Activated CD8-positive, alpha-beta T cell treated with anti-CD3 and anti-CD28 coated beads for 36 hours (primary cell): ENCODE data around the gene SMARCAL1. TPM values are rescaled to one million over a fixed set of nuclear protein-coding genes. Genes with fewer than 3 reads are reported as not detected.
A peak's percentile ranks its signal among the peaks of the same experiment; 100 is the strongest.

Experiments used
- ATAC-seq: fragments of 200-7000 bp; cut with Tn5 transposase; one replicate; pipeline ENCODE4 v1.10.0; 2021; ENCODE audit warnings: mild to moderate bottlenecking, moderate library complexity
- CTCF ChIA-PET: fragments of 350-600 bp; sonication (Branson Sonifier 250); formaldehyde crosslinking; loops from one replicate; lab custom pipeline; 2021; ENCODE audit warnings: antibody characterized with exemption; lab: Charles Lee
- POLR2A ChIA-PET: fragments of 350-600 bp; sonication (Branson Sonifier 250); formaldehyde crosslinking; loops from one replicate; lab custom pipeline; 2021; ENCODE audit warnings: antibody characterized with exemption; lab: Charles Lee
- DNase-seq: peaks from one replicate; pipeline ENCODE4 v3.0.0-alpha.2; 2020
- H3K27ac Mint-ChIP-seq: one replicate; pipeline ENCODE4 v1.8.0; 2021; ENCODE audit warnings: mild to moderate bottlenecking, mixed read lengths
- H3K27me3 Mint-ChIP-seq: one replicate; pipeline ENCODE4 v1.8.0; 2021; ENCODE audit warnings: mixed read lengths
- H3K36me3 Mint-ChIP-seq: one replicate; pipeline ENCODE4 v1.8.0; 2021; ENCODE audit warnings: low read depth, mixed read lengths
- H3K4me1 Mint-ChIP-seq: one replicate; pipeline ENCODE4 v1.8.0; 2021; ENCODE audit warnings: low read depth, mixed read lengths
- H3K4me3 Mint-ChIP-seq: one replicate; pipeline ENCODE4 v1.8.0; 2021; ENCODE audit warnings: mild to moderate bottlenecking, moderate library complexity, mixed read lengths
- H3K9me3 Mint-ChIP-seq: one replicate; pipeline ENCODE4 v1.8.0; 2021; ENCODE audit warnings: mixed read lengths
- intact Hi-C: fragments of 100-400 bp; cut with micrococcal nuclease; formaldehyde crosslinking; loops from one replicate; pipeline ENCODE4 v1.10.0; 2022
- total RNA-seq, 2 experiments: library from RNA; stranded (reverse); gene quantifications; one replicate each; pipeline ENCODE4 v1.2.3, GENCODE V29; 2021
- TF ChIP-seq, protein P1 (sequence below): fragments of 200-600 bp; IDR thresholded peaks from one replicate; pipeline ENCODE4 v1.8.0; 2022; ENCODE audit warnings: antibody characterized with exemption, mild to moderate bottlenecking

The SMARCAL1 gene
- total RNA-seq, 2 experiments from 2014 or later, result 22.3 to 24.7 TPM

DNA sequence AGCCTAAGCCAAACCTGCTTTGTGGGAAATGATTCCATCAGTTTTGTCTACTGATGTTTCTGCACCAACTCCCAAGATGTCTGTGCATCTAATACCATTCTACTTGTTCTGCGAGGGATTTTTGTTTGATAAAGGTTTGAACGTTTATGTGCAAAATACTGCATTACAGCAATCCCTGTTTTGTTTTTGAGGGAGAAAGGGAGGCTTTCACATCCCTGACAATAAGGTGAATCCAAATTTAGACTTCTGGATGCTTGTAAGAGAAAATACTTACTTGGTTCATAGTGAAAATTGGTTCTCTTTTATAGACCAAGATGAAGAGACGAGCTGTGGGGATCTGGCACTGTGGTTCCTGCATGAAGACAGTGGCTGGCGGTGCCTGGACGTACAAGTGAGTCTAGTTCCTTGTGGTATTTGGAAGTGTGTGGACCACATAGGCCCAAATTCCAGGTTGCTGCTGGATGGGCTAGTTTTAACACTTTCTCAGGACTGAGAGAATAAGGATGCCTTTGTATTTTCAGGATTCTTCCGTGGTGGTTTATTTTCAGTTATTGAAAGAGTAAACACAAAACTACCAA, 87.4 kb downstream of the SMARCAL1 start:
- CTCF ChIA-PET, result no interaction called here
- TF ChIP-seq, protein P1, sequence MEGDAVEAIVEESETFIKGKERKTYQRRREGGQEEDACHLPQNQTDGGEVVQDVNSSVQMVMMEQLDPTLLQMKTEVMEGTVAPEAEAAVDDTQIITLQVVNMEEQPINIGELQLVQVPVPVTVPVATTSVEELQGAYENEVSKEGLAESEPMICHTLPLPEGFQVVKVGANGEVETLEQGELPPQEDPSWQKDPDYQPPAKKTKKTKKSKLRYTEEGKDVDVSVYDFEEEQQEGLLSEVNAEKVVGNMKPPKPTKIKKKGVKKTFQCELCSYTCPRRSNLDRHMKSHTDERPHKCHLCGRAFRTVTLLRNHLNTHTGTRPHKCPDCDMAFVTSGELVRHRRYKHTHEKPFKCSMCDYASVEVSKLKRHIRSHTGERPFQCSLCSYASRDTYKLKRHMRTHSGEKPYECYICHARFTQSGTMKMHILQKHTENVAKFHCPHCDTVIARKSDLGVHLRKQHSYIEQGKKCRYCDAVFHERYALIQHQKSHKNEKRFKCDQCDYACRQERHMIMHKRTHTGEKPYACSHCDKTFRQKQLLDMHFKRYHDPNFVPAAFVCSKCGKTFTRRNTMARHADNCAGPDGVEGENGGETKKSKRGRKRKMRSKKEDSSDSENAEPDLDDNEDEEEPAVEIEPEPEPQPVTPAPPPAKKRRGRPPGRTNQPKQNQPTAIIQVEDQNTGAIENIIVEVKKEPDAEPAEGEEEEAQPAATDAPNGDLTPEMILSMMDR, result no peak

DNA sequence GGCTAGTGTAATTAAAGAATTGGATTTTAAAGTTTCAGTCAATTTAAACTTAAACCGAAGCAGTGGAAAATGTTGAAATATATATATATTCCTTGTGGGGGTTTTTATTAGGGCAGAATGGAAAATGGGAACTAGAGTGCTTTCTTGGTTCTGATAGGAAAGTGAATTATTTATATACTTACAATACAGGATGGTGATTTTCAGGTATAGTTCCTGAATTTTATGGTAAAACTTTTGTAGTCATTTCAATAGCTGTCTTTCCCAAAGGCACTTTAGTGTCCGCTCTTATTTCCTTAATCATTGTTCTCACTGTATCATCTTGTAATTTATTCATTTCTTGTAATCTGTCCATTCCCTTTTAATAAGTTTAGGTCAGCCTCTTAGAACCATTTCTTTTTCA, 88.3 kb downstream of the SMARCAL1 start:
- Mint-ChIP-seq H3K27me3 (no peaks in the 10 kb centered on the region), H3K9me3 (no peaks in the 10 kb centered on the region), H3K4me3 (peak overlapping the region; percentile 85), H3K36me3 (peaks cover 74% of the 10 kb centered on the region), H3K27ac (peak overlapping the region; percentile 95), H3K4me1 (peaks cover 55% of the 10 kb centered on the region)
- ATAC-seq (no peak), DNase-seq (no peak)
- CTCF ChIA-PET, result interaction anchor here (0.6 kb wide), 1 partner anchor 35 kb away, joined by 3 read pairs; no protein-coding TSS in a partner anchor
- intact Hi-C loops, result no loop called here
- POLR2A ChIA-PET, result interaction anchor here (1.0 to 1.8 kb wide), 3 partner anchors 135 to 417 kb away, joined by 3 to 4 read pairs (median 3); no protein-coding TSS in a partner anchor
- TF ChIP-seq, protein P1, result no peak

More for the DNA sequence above, 87.4 kb downstream of the SMARCAL1 start:
- H3K4me1 Mint-ChIP-seq, result peaks cover 52% of the 10 kb centered on the region
- DNase-seq (no peak), ATAC-seq (no peak)
- POLR2A ChIA-PET, result interaction anchor here (1.6 kb wide), 1 partner anchor 25 kb away, joined by 6 read pairs; no protein-coding TSS in a partner anchor
- H3K27ac Mint-ChIP-seq, result peak overlapping the region; percentile 95
- no peaks in the 10 kb centered on the region for H3K27me3 Mint-ChIP-seq
- peaks cover 66% of the 10 kb centered on the region for H3K36me3 Mint-ChIP-seq
- H3K4me3 Mint-ChIP-seq, result peak overlapping the region; percentile 85
- H3K9me3 Mint-ChIP-seq, result no peaks in the 10 kb centered on the region
- intact Hi-C loops, result loop anchor here (5.0 to 10.0 kb wide), 2 partner anchors 87 to 385 kb away; partner anchors contain the start of gene SMARCAL1

DNA sequence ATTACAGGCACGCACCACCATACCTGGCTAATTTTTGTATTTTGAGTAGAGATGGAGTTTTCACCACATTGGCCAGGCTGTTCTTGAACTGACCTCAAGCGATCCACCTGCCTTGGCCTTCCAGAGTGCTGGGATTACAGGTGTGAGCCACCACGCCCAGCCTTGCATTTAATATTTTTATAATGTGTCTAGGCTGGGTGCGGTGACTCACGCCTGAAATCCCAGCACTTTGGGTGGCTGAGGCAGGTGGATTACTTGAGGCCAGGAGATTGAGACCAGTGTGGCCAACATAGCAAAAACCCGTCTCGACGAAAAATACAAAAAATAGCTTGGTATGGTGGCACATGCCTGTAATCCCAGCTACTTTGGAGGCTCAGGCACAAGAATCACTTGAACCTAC, 89.6 kb downstream of the SMARCAL1 start:
- ATAC-seq (no peak), DNase-seq (no peak)
- intact Hi-C loops, result no loop called here
- H3K4me1 Mint-ChIP-seq, result peaks cover 51% of the 10 kb centered on the region
- H3K27ac Mint-ChIP-seq, result no peak overlapping the region
- TF ChIP-seq, protein P1, result no peak
- POLR2A ChIA-PET, result interaction anchor here (1.8 to 2.0 kb wide), 2 partner anchors 84 to 418 kb away, joined by 3 to 5 read pairs; no protein-coding TSS in a partner anchor
- peak overlapping the region; percentile 85 for H3K4me3 Mint-ChIP-seq
- peaks cover 84% of the 10 kb centered on the region for H3K36me3 Mint-ChIP-seq
- H3K9me3 Mint-ChIP-seq, result no peaks in the 10 kb centered on the region
- CTCF ChIA-PET, result no interaction called here
- H3K27me3 Mint-ChIP-seq, result no peaks in the 10 kb centered on the region

DNA sequence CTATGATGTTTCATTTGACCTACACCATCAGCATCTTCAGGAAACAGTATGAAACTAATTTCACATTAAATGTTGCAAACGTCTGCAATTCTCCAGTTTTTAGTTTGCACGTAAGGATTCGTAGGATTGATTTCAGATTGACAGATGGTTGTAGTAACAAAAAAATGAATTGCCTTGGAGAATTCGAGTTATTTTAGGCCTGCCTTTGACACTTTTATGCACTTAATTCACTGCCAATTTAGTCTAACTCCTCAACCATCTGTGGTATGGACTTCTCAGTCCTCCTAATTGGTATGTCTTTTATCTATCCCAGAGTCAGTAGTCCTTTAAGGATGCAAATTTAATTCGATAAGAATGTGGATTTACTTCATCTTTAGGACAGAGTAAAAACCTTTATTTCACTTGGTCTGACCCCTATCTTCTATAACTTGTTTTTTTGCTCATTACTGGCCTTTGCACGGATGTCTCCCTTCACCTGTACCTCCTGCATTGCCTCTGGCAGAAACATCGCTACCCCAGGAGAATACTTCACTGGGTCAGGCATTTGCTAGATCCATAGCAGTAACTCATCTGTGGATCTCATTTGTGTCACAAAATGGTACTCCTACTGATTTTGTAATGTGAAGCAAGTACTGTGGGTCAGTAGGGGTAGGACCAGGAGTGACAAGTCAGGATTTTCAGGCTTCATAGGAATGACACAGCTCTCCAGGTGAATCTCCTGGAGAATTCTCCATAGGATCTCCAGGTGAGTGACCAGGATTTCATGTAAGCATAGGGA, 90.3 kb downstream of the SMARCAL1 start:
- ATAC-seq (no peak), DNase-seq (no peak)
- Mint-ChIP-seq H3K9me3 (no peaks in the 10 kb centered on the region), H3K4me3 (peak overlapping the region; percentile 39), H3K4me1 (peaks cover 46% of the 10 kb centered on the region), H3K36me3 (peaks cover 81% of the 10 kb centered on the region), H3K27me3 (no peaks in the 10 kb centered on the region), H3K27ac (peak overlapping the region; percentile 69)
- intact Hi-C loops, result no loop called here
- CTCF ChIA-PET, result no interaction called here
- POLR2A ChIA-PET, result interaction anchor here (2.0 kb wide), 1 partner anchor 85 kb away, joined by 5 read pairs; no protein-coding TSS in a partner anchor
- TF ChIP-seq, protein P1, result no peak
